ENCODE measurements around the gene CPNE5.

Gene CPNE5

DNA sequence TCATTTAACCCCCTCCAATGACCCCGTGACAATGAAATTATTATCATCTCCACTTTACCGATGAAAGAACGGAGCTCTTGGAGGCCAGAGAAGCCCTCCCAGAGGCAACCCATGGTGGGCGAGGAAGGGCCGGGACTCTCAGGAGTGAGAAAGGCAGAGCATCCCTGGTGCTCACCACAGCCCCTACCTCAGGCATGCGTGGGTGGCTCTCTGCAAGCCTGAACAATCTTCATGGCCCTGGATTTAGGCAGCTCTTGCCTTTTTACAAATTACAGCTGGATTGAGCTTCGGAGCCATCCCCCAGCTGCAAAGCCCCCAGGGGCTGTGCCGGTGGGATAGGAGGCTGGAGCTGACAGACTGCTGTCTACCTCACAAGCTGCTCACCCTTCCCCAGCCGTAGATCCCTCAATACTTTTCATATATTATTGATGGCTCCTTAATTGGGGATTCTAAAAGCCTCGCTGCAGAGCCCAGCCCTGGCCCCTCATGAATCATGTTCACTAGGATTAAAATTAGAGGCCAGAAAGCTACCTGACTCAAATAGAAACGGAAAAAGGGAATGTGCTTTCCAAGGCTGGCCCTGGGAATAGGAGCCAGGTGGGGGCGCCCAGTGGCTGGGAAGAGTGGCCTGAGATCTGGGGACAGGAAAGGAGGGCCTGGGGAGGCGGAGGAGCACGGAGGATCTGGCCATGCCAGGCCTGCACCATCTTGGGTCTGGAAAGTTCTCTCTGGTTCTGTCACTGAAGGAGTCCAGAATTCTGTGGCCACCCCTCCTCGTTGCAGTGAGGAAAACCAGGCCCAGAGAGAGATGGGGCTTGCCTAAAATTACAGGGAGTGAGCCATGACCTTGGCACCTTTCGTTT is 29.1 kb downstream of the CPNE5 start:
- ChIA-PET POLR2A (no interaction called here), CTCF (interaction anchor here (0.9 to 2.7 kb wide), 7 partner anchors 9 to 208 kb away, joined by 3 to 14 read pairs (median 4); no protein-coding TSS in a partner anchor)
- DNase-seq (ENCODE audit: low read depth, low spot score): no peak
- no peak overlapping the region for H3K4me3 ChIP-seq (ENCODE audit: low read depth, low read length)
- TF ChIP-seq, protein P1, sequence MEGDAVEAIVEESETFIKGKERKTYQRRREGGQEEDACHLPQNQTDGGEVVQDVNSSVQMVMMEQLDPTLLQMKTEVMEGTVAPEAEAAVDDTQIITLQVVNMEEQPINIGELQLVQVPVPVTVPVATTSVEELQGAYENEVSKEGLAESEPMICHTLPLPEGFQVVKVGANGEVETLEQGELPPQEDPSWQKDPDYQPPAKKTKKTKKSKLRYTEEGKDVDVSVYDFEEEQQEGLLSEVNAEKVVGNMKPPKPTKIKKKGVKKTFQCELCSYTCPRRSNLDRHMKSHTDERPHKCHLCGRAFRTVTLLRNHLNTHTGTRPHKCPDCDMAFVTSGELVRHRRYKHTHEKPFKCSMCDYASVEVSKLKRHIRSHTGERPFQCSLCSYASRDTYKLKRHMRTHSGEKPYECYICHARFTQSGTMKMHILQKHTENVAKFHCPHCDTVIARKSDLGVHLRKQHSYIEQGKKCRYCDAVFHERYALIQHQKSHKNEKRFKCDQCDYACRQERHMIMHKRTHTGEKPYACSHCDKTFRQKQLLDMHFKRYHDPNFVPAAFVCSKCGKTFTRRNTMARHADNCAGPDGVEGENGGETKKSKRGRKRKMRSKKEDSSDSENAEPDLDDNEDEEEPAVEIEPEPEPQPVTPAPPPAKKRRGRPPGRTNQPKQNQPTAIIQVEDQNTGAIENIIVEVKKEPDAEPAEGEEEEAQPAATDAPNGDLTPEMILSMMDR (IDR thresholded peaks at IDR 0.05; ENCODE audit: insufficient read depth, low read length, missing control alignments): no peak

DNA sequence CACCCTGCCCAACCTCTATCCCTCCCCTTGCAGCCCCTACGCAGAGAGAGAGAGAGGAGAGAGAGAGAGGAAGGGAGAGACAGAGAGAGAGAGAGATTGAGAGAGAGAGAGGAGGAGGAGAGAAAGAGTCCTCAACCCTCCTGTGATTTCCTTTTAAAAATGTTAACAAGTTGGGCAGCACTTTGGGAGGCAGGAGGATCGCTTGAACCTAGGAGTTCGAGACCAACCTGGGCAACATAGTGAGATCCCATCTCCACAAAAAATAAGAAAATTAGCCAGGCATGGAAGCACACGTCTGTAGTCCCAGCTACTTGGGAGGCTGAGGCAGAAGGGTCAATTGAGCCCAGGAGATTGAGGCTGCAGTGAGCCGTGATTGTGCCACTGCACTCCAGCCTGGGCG is 30.1 kb downstream of the CPNE5 start:
- H3K4me3 ChIP-seq (ENCODE audit: low read depth, low read length): no peak overlapping the region
- TF ChIP-seq, protein P1 (IDR thresholded peaks at IDR 0.05; ENCODE audit: insufficient read depth, low read length, missing control alignments): no peak
- ChIA-PET CTCF (interaction anchor here (1.1 to 2.7 kb wide), 6 partner anchors 10 to 209 kb away, joined by 3 to 14 read pairs (median 4); no protein-coding TSS in a partner anchor), POLR2A (no interaction called here)
- no peak for DNase-seq (ENCODE audit: low read depth, low spot score)

DNA sequence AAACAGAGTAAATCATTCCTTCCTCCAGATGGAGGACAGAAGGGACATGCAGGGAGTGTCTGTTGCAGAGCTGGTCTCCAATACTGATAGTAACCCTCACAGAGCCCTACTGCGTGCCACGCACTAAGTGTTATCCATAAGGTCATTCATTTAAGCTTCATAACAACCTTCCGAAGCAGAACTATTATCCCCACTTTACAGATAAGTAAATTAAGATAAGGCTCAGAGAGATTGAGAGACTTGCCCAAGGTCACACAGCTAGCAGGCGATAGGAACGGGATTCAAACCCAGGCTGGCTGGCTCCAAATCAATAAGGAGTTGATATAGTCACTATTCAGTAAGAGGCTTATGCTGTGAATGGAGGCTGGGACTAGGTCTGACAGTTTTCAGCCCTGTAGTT is 30.6 kb downstream of the CPNE5 start:
- POLR2A ChIA-PET: no interaction called here
- CTCF ChIA-PET: interaction anchor here (0.9 to 1.1 kb wide), 2 partner anchors 42 to 209 kb away, joined by 3 to 4 read pairs; no protein-coding TSS in a partner anchor
- no peak overlapping the region for H3K4me3 ChIP-seq (ENCODE audit: low read depth, low read length)
- TF ChIP-seq, protein P1 (IDR thresholded peaks at IDR 0.05; ENCODE audit: insufficient read depth, low read length, missing control alignments): no peak
- DNase-seq (ENCODE audit: low read depth, low spot score): no peak

DNA sequence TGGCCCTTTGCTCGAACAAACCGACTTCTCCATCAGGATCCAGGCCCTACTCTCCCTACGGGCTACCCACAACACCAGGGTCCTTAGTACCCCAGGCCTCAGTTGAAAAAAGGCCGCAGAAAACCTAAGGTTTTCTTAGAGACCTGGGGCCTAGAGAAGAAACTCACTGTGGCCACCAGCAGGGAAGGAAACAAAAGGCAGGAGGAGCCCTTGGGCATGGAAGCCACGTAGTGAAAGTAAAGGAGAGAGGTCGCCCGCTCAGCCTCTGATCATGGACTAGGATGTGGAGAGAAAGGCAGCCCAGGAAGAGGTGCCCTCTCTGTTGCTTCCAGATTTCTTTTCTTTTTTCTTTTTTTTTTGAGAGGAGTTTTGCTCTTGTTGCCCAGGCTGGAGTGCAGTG is 31.5 kb downstream of the CPNE5 start:
- no peak for DNase-seq (ENCODE audit: low read depth, low spot score)
- CTCF ChIA-PET: interaction anchor here (0.9 to 1.5 kb wide), 2 partner anchors 210 to 214 kb away, joined by 3 to 4 read pairs; no protein-coding TSS in a partner anchor
- no peak overlapping the region for H3K4me3 ChIP-seq (ENCODE audit: low read depth, low read length)
- POLR2A ChIA-PET: no interaction called here
- TF ChIP-seq, protein P1 (IDR thresholded peaks at IDR 0.05; ENCODE audit: insufficient read depth, low read length, missing control alignments): no peak

DNA sequence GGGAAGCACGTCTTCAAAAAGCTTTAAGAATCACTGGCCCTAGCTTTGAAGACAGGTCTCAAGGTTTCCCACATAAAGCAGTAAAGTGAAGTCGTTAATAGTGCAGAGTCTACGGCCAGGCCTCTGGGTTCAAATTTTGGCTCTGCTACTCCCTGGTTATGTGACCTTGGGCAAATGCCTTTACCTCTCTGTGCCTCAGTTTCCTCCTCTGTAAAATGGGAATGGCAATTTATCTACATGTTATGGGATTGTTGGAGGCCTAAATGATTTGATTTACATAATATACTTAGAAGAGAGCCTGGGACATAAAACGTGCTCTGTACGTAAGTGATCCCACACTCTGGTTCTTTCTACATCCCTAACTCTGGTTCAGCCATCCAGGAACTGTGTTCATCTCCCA is 32.1 kb downstream of the CPNE5 start:
- ChIA-PET POLR2A (no interaction called here), CTCF (interaction anchor here (0.7 to 1.5 kb wide), 2 partner anchors 78 to 215 kb away, joined by 3 read pairs; no protein-coding TSS in a partner anchor)
- no peak overlapping the region for H3K4me3 ChIP-seq (ENCODE audit: low read depth, low read length)
- TF ChIP-seq, protein P1 (IDR thresholded peaks at IDR 0.05; ENCODE audit: insufficient read depth, low read length, missing control alignments): no peak
- DNase-seq (ENCODE audit: low read depth, low spot score): no peak

DNA sequence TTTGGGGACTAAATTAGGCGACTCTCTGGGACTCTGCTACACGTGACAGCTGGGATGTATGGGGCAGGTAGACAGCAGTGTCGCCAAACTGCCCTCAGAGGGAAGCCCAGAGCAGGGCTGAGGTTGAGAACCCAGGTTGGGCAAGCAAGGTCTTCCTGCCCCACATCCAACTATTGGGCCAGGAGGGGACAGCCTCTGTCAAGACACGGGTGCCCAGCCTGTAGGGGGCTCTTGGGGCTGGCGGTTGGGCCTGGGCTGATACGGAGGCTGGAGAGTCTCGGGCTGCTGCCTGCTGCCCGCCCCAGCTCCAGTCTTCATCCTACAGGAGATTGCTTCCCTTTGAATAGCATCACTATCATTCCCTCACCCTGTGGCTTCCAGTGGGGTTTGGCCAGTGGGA is 33.3 kb downstream of the CPNE5 start:
- ChIA-PET POLR2A (no interaction called here), CTCF (interaction anchor here (0.8 kb wide), 2 partner anchors 15 to 212 kb away, joined by 3 read pairs; no protein-coding TSS in a partner anchor)
- TF ChIP-seq, protein P1 (IDR thresholded peaks at IDR 0.05; ENCODE audit: insufficient read depth, low read length, missing control alignments): no peak
- no peak overlapping the region for H3K4me3 ChIP-seq (ENCODE audit: low read depth, low read length)
- no peak for DNase-seq (ENCODE audit: low read depth, low spot score)
